Type B pancreatic cell (in vitro differentiated cells): ENCODE measurements around the gene LNP1. TPM values are rescaled to one million over a fixed set of nuclear protein-coding genes. Genes with fewer than 3 reads are reported as not detected.
"Not testable (repeated sequence)": the region's sequence is repeated elsewhere in the genome, so short reads cannot be mapped to it uniquely, and the experiment has no call there.

ENCODE experiments used
- DNase-seq: peaks from one replicate; pipeline ENCODE4 v3.0.0; 2021; ENCODE audit warnings: mixed read lengths; ENCODE audit not compliant: unreplicated experiment; ENCODE audit errors: extremely low spot score
- H3K27ac Mint-ChIP-seq: 2 replicates; pipeline ENCODE4 v1.8.0; 2021; ENCODE audit warnings: mild to moderate bottlenecking, mixed read lengths
- H3K27me3 Mint-ChIP-seq: 2 replicates; pipeline ENCODE4 v1.8.0; 2021; ENCODE audit warnings: mixed read lengths
- H3K36me3 Mint-ChIP-seq: 2 replicates; pipeline ENCODE4 v1.8.0; 2021; ENCODE audit warnings: mixed read lengths
- H3K4me1 Mint-ChIP-seq: one replicate; pipeline ENCODE4 v1.8.0; 2021; ENCODE audit warnings: mixed read lengths; ENCODE audit not compliant: unreplicated experiment
- H3K4me3 Mint-ChIP-seq: 2 replicates; pipeline ENCODE4 v1.8.0; 2021; ENCODE audit warnings: mild to moderate bottlenecking, mixed read lengths
- H3K9me3 Mint-ChIP-seq: 2 replicates; pipeline ENCODE4 v1.8.0; 2021; ENCODE audit warnings: mixed read lengths
- CTCF ChIP-seq: fragments of 200-600 bp; sonication (generic); conservative IDR thresholded peaks from 2 replicates; pipeline ENCODE4 v1.5.0; 2021; ENCODE audit warnings: antibody characterized with exemption, mild to moderate bottlenecking
- total RNA-seq: library from RNA; stranded (reverse); gene quantifications from 2 replicates; pipeline ENCODE4 v1.2.1, GENCODE V29; 2021; ENCODE audit warnings: low replicate concordance

Gene LNP1
- total RNA-seq, 1 donor from 2014 or later: 6.2 TPM

GRCh38 chr3:100470951-100471350, 69.6 kb downstream of the LNP1 start:
- Mint-ChIP-seq H3K27me3 (peaks cover 3% of the 10 kb centered on the region), H3K4me3 (no peak overlapping the region), H3K4me1 (no peaks in the 10 kb centered on the region), H3K36me3 (no peaks in the 10 kb centered on the region), H3K9me3 (peaks cover 4% of the 10 kb centered on the region), H3K27ac (no peak overlapping the region)
- TF ChIP-seq CTCF: no peak
- no peak for DNase-seq

DNA sequence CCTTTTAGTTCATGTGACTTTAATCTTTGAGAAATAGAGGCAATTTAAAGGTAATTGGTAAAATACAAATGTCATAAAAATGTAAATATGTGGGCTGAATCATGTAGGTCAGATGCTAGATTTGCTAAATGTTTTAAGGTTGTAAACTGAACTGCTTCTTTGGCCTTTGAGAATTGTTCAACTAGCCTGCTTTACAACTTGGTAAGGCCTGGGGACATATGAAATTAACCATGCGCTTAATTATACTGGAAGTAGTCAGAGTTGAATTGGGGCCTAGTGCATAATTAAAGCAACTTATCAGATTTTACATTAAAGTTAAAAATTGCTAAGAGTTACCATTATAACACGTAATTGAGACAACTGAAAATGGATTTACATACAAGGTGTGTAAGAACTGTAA, 70.1 kb downstream of the LNP1 start:
- DNase-seq: no peak
- H3K4me3 Mint-ChIP-seq: no peak overlapping the region
- no peak for TF ChIP-seq CTCF

DNA sequence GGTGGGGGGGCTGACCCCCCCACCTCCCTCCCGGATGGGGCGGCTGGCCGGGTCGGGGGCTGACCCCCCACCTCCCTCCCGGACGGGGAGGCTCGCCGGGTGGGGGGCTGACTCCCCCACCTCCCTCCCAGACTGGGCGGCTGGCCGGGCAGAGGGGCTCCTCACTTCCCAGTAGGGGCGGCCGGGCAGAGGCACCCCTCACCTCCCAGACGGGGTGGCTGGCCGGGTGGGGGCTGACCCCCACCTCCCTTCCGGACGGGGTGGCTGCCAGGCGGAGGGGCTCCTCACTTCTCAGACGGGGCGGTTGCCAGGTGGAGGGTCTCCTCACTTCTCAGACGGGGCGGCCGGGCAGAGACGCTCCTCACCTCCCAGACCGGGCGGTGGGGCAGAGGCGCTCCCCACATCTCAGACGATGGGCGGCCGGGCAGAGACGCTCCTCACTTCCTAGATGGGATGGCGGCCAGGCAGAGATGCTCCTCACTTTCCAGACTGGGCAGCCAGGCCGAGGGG, 76.6 kb downstream of the LNP1 start:
- H3K27me3 Mint-ChIP-seq, H3K4me3 Mint-ChIP-seq, DNase-seq, H3K36me3 Mint-ChIP-seq, H3K9me3 Mint-ChIP-seq, H3K4me1 Mint-ChIP-seq, H3K27ac Mint-ChIP-seq: not testable (repeated sequence)

More for the DNA sequence above, 70.1 kb downstream of the LNP1 start:
- Mint-ChIP-seq H3K27ac (no peak overlapping the region), H3K36me3 (no peaks in the 10 kb centered on the region), H3K27me3 (peaks cover 3% of the 10 kb centered on the region), H3K9me3 (peaks cover 4% of the 10 kb centered on the region), H3K4me1 (no peaks in the 10 kb centered on the region)

GRCh38 chr3:100478521-100478920, 77.2 kb downstream of the LNP1 start:
- H3K4me1 Mint-ChIP-seq, H3K4me3 Mint-ChIP-seq, H3K27me3 Mint-ChIP-seq, H3K9me3 Mint-ChIP-seq, H3K36me3 Mint-ChIP-seq, DNase-seq, H3K27ac Mint-ChIP-seq: not testable (repeated sequence)

DNA sequence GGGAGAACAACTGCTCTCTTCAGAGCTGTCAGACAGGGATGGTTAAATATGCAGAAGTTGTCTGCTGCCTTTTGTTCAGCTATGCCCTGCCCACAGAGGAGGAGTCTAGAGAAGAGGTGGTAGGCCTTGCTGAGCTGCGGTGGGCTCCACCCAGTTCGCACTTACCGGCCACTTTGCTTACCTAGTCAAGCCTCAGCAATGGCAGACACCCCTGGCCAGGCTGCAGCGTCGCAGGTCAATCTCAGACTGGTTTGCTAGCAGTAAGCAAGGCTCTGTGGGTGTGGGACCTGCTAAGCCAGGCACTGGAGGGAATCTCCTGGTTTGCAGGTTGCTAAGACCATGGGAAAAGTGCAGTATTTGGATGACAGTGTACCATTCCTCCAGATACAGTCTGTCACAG, 78.7 kb downstream of the LNP1 start:
- Mint-ChIP-seq H3K36me3 (no peaks in the 10 kb centered on the region), H3K27me3 (peaks cover 14% of the 10 kb centered on the region), H3K9me3 (no peaks in the 10 kb centered on the region), H3K4me1 (no peaks in the 10 kb centered on the region), H3K27ac (no peak overlapping the region), H3K4me3 (no peak overlapping the region)
- no peak for DNase-seq
- no peak for TF ChIP-seq CTCF

DNA sequence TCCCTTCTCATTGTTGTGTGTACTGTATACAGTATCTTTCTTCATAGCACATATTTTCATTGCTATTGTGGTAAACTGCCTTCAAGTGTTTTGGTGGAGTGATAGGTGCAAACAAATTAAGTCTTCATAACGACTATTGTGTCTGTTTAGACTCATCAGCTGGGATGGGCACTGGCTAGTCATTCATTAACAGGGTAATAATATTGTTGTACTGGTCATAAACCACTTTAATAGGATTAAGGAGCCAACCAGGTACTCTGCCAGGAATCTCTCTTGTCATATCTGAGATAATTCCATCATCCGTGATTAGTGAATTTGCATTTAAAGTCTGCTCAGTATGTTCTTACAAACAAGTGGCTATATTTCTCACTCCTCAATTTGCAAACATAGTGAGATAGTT, 80.8 kb downstream of the LNP1 start:
- DNase-seq: no peak
- no peaks in the 10 kb centered on the region for H3K4me1 Mint-ChIP-seq
- H3K9me3 Mint-ChIP-seq: no peaks in the 10 kb centered on the region
- no peak overlapping the region for H3K27ac Mint-ChIP-seq
- H3K36me3 Mint-ChIP-seq: no peaks in the 10 kb centered on the region
- peaks cover 12% of the 10 kb centered on the region for H3K27me3 Mint-ChIP-seq
- no peak for TF ChIP-seq CTCF
- no peak overlapping the region for H3K4me3 Mint-ChIP-seq

DNA sequence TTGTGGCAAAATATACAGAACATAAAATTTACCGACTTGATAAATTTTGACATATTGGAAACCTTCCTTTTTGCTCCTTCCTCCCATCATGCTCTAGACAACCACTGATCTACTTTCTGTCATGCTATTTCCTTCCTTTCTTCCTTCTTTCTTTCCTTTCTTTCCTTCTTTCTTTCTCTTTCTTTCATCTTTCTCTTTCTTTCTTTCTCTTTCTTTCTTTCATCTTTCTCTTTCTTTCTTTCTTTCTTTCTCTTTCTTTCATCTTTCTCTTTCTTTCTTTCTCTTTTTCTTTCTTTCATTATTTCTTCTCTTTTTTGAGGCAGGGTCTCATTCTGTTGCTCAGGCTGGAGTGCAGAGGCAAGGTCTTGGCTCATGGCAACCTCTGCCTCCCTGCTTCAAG, 82.2 kb downstream of the LNP1 start:
- peaks cover 17% of the 10 kb centered on the region for H3K27me3 Mint-ChIP-seq
- H3K4me3 Mint-ChIP-seq: no peak overlapping the region
- peaks cover 5% of the 10 kb centered on the region for H3K9me3 Mint-ChIP-seq
- no peak for TF ChIP-seq CTCF
- no peak overlapping the region for H3K27ac Mint-ChIP-seq
- no peaks in the 10 kb centered on the region for H3K4me1 Mint-ChIP-seq
- no peaks in the 10 kb centered on the region for H3K36me3 Mint-ChIP-seq
- no peak for DNase-seq
